Loucy (cell line): ENCODE data around the gene ACAP2.
"Not testable (repeated sequence)": the region's sequence is repeated elsewhere in the genome, so short reads cannot be mapped to it uniquely, and the experiment has no call there.

Experiments
- H2AFZ ChIP-seq: fragments of 200-600 bp; sonication (generic); 2 replicates; pipeline ENCODE4 v1.6.0; 2016; ENCODE audit warnings: antibody characterized with exemption, mild to moderate bottlenecking, low read length, moderate library complexity
- H3F3A ChIP-seq: fragments of 200-600 bp; 2 replicates; pipeline ENCODE4 v1.6.0; 2016; ENCODE audit warnings: antibody characterized with exemption, low read depth, mild to moderate bottlenecking
- H3K27me3 ChIP-seq: fragments of 200-600 bp; sonication (generic); 2 replicates; pipeline ENCODE4 v1.6.1; 2014; ENCODE audit warnings: low read length, mild to moderate bottlenecking; ENCODE audit not compliant: insufficient read depth, poor library complexity, severe bottlenecking
- H3K36me3 ChIP-seq: fragments of 200-600 bp; sonication (generic); 2 replicates; pipeline ENCODE4 v1.6.1; 2016; ENCODE audit warnings: low read length; ENCODE audit not compliant: insufficient read depth
- H3K4me1 ChIP-seq: fragments of 200-600 bp; sonication (generic); 2 replicates; pipeline ENCODE4 v1.5.1; 2014; ENCODE audit warnings: low read length, mild to moderate bottlenecking; ENCODE audit not compliant: insufficient read depth, poor library complexity, severe bottlenecking
- H3K4me2 ChIP-seq: fragments of 200-600 bp; sonication (generic); 2 replicates; pipeline ENCODE4 v1.6.0; 2014; ENCODE audit warnings: antibody characterized with exemption, low read length, low read depth, mild to moderate bottlenecking; ENCODE audit not compliant: poor library complexity, severe bottlenecking
- H3K4me3 ChIP-seq: fragments of 200-600 bp; sonication (generic); 2 replicates; pipeline ENCODE4 v1.5.1; 2014; ENCODE audit warnings: low read length, mild to moderate bottlenecking, mixed read lengths; ENCODE audit not compliant: poor library complexity, severe bottlenecking
- H3K79me2 ChIP-seq: fragments of 200-600 bp; sonication (generic); 2 replicates; pipeline ENCODE4 v1.6.1; 2014; ENCODE audit warnings: low read length; ENCODE audit not compliant: insufficient read depth
- H3K9ac ChIP-seq: fragments of 200-600 bp; sonication (generic); 2 replicates; pipeline ENCODE4 v1.6.0; 2014; ENCODE audit warnings: mild to moderate bottlenecking, low read depth, low read length, moderate library complexity; ENCODE audit not compliant: poor library complexity, severe bottlenecking
- H3K9me2 ChIP-seq: fragments of 200-600 bp; sonication (generic); replicated peaks from 2 replicates; pipeline ENCODE4 v1.6.1; 2016; ENCODE audit warnings: low read depth, low read length, mixed read lengths
- H3K9me3 ChIP-seq: fragments of 200-600 bp; sonication (generic); 2 replicates; pipeline ENCODE4 v1.6.1; 2014; ENCODE audit warnings: mild to moderate bottlenecking, antibody characterized with exemption, low read length, low read depth; ENCODE audit not compliant: insufficient read depth
- H4K20me1 ChIP-seq: fragments of 200-600 bp; sonication (generic); 2 replicates; pipeline ENCODE4 v1.6.0; 2014; ENCODE audit warnings: antibody characterized with exemption, low read length, mild to moderate bottlenecking; ENCODE audit not compliant: insufficient read depth, poor library complexity, severe bottlenecking
- EZH2phosphoT487 ChIP-seq: fragments of 200-600 bp; IDR thresholded peaks from 2 replicates; pipeline ENCODE4 v1.6.1; 2018; ENCODE audit warnings: antibody characterized with exemption, mild to moderate bottlenecking, moderate library complexity, borderline replicate concordance
- TF ChIP-seq, protein P1 (sequence below): fragments of 200-600 bp; sonication (generic); conservative IDR thresholded peaks from 2 replicates; pipeline ENCODE4 v1.5.1; 2014; ENCODE audit warnings: mild to moderate bottlenecking, antibody characterized with exemption, low read length

The ACAP2 gene

DNA sequence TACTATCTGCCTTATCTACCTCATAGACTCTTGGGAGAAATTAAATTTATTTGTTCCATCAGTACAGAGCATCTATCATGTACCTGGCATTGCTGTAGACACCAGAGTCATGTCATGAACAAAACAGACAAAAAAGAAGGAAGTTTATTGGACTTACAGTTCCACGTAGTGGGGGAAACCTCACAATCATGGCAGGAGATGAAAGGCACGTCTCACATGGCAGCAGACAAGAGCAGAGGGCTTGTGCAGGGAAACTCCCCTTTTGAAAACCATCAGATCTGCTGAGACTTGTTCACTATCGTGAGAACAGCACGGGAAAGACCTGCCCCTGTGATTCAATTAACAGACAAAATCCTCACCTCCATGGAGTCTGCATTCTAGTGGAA, 25.6 kb upstream of the ACAP2 start:
- Histone ChIP-seq H2AFZ (no peak overlapping the region), H3K4me3 (no peak overlapping the region), H4K20me1 (no peaks in the 10 kb centered on the region), H3K4me1 (no peaks in the 10 kb centered on the region), H3F3A (no peaks in the 10 kb centered on the region), H3K9me3 (no peaks in the 10 kb centered on the region), H3K27me3 (no peaks in the 10 kb centered on the region), H3K79me2 (no peaks in the 10 kb centered on the region), H3K9me2 (no peaks in the 10 kb centered on the region), H3K36me3 (no peaks in the 10 kb centered on the region), H3K9ac (no peak overlapping the region), H3K4me2 (no peak overlapping the region)
- TF ChIP-seq, protein P1, sequence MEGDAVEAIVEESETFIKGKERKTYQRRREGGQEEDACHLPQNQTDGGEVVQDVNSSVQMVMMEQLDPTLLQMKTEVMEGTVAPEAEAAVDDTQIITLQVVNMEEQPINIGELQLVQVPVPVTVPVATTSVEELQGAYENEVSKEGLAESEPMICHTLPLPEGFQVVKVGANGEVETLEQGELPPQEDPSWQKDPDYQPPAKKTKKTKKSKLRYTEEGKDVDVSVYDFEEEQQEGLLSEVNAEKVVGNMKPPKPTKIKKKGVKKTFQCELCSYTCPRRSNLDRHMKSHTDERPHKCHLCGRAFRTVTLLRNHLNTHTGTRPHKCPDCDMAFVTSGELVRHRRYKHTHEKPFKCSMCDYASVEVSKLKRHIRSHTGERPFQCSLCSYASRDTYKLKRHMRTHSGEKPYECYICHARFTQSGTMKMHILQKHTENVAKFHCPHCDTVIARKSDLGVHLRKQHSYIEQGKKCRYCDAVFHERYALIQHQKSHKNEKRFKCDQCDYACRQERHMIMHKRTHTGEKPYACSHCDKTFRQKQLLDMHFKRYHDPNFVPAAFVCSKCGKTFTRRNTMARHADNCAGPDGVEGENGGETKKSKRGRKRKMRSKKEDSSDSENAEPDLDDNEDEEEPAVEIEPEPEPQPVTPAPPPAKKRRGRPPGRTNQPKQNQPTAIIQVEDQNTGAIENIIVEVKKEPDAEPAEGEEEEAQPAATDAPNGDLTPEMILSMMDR: no peak
- no peak for TF ChIP-seq EZH2phosphoT487

DNA sequence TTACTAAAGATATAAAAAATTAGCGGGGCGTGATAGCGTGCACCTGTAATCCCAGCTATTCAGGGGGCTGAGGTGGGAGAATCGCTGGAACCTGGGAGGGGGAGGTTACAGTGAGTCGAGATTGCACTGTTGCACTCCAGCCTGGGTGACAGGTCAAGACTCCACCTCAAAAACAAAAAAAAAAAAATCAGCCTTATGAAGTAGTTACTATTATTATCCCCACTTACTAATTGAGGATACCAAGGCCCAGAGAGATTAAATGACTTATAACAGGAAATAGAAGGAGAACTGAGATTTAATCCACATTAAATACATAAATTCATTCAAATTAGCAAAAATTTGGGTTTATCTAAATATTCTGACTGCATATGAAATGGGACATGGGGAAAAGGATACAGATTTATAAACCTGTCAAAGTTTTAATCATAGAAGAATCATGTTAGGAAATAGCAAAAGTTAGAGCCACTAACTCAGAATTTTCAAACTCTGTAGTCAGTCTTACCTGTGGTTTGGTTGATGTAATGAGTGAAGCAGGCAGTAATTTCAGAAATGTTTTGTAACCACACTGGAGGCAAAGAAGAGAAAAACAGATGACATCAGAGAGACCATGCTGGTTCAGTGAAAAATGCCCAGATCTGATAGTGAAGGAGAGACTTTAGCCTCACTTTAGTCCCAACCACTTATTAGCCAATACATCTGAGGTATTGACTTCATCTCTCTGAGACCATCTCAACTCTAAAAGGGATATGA, 25.0 kb upstream of the ACAP2 start:
- Histone ChIP-seq H3K36me3 (no peaks in the 10 kb centered on the region), H3K4me3 (no peak overlapping the region), H3K79me2 (no peaks in the 10 kb centered on the region), H3K4me2 (no peak overlapping the region), H4K20me1 (no peaks in the 10 kb centered on the region), H2AFZ (no peak overlapping the region), H3K4me1 (no peaks in the 10 kb centered on the region), H3K9me2 (no peaks in the 10 kb centered on the region), H3K27me3 (no peaks in the 10 kb centered on the region), H3F3A (no peaks in the 10 kb centered on the region), H3K9ac (no peak overlapping the region), H3K9me3 (no peaks in the 10 kb centered on the region)
- TF ChIP-seq EZH2phosphoT487: no peak
- TF ChIP-seq, protein P1: no peak

DNA sequence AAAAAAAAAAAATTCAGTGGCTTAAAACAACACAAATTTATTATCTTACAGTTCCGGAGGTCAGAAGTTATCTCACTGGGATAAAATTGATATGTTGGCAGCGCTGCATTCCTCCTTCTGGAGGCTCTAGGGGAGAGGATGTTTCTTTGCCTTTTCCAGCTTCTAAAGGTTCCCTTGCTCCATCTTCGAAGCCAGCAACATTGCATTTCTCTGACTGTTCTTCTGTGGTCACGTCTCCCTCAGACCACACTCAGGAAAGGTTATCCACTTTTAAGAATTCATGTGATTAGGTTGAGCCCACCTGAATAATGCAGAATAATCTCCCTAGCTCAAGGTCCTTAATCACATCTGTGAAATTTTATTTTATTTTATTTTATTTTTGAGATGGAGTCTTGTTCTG, 23.4 kb upstream of the ACAP2 start:
- Histone ChIP-seq H3K9me3 (no peaks in the 10 kb centered on the region), H3K9ac (no peak overlapping the region), H2AFZ (no peak overlapping the region), H3K9me2 (no peaks in the 10 kb centered on the region), H3K4me3 (no peak overlapping the region), H3K36me3 (no peaks in the 10 kb centered on the region), H3K27me3 (no peaks in the 10 kb centered on the region), H4K20me1 (no peaks in the 10 kb centered on the region), H3K4me1 (no peaks in the 10 kb centered on the region), H3K4me2 (no peak overlapping the region), H3K79me2 (no peaks in the 10 kb centered on the region), H3F3A (no peaks in the 10 kb centered on the region)
- TF ChIP-seq EZH2phosphoT487: no peak
- TF ChIP-seq, protein P1: no peak

DNA sequence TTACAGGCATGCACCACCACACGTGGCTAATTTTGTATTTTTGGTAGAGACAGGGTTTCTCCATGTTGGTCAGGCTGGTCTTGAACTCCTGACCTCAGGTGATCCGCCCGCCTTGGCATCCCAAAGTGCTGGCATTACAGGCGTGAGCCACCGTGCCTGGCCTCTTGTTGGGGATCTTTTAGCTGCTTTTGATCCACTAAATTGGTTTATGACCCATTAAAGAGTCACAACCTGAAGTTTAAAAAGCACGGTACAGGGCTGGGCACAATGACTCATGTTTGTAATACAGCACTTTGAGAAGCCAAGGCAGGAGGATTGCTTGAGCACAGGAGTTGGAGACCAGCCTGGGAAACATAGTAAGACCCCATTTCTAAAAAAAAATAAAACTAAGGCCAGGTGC, 20.1 kb upstream of the ACAP2 start:
- not testable (repeated sequence) for H3K36me3 ChIP-seq, H3F3A ChIP-seq, H2AFZ ChIP-seq, H3K9me2 ChIP-seq, H3K27me3 ChIP-seq, H3K9me3 ChIP-seq, H3K79me2 ChIP-seq, H3K9ac ChIP-seq, H3K4me3 ChIP-seq, H4K20me1 ChIP-seq, H3K4me2 ChIP-seq, H3K4me1 ChIP-seq
